HFFc6 (cell line): ENCODE data around the gene CLEC20A. TPM values are rescaled to one million over a fixed set of nuclear protein-coding genes. Genes with fewer than 3 reads are reported as not detected.
"Not testable (repeated sequence)": the region's sequence is repeated elsewhere in the genome, so short reads cannot be mapped to it uniquely, and the experiment has no call there.

Experiments
- DNase-seq: peaks from one replicate; pipeline ENCODE4 v3.0.0-alpha.2; 2018
- H3K27ac Mint-ChIP-seq: 2 replicates; pipeline ENCODE4 v1.8.0; 2020; ENCODE audit warnings: mild to moderate bottlenecking, mixed read lengths
- H3K27me3 Mint-ChIP-seq: 2 replicates; pipeline ENCODE4 v1.8.0; 2021; ENCODE audit warnings: mild to moderate bottlenecking, moderate library complexity, mixed read lengths; ENCODE audit not compliant: insufficient read depth
- H3K36me3 Mint-ChIP-seq: 2 replicates; pipeline ENCODE4 v1.8.0; 2021; ENCODE audit warnings: low read depth, mixed read lengths
- H3K4me1 Mint-ChIP-seq: 2 replicates; pipeline ENCODE4 v1.8.0; 2020; ENCODE audit warnings: low read depth, mixed read lengths
- H3K4me3 Mint-ChIP-seq: 2 replicates; pipeline ENCODE4 v1.8.0; 2020; ENCODE audit warnings: mild to moderate bottlenecking, moderate library complexity, mixed read lengths
- H3K9me3 Mint-ChIP-seq: 2 replicates; pipeline ENCODE4 v1.8.0; 2020; ENCODE audit warnings: mild to moderate bottlenecking, mixed read lengths
- CTCF ChIP-seq: fragments of 200-600 bp; sonication (generic); IDR thresholded peaks from 2 replicates; pipeline ENCODE4 v1.5.0; 2021; ENCODE audit warnings: antibody characterized with exemption, mild to moderate bottlenecking
- total RNA-seq, 6 experiments: library from RNA; stranded (reverse); fragmentation: NEBNext Ultra II Directional; extraction: Animal tissue kit (Norgen Biotek cat#: 25700); gene quantifications; 2 replicates in 1 of 6; 3 replicates in 5 of 6; pipeline ENCODE4 v1.2.3, GENCODE V29; 2021

The CLEC20A gene
- total RNA-seq, 6 experiments from 2014 or later = not detected

- Mint-ChIP-seq H3K4me3 (no peak overlapping the region), H3K4me1 (peaks cover 6% of the 10 kb centered on the region), H3K9me3 (no peaks in the 10 kb centered on the region), H3K27ac (no peak overlapping the region), H3K27me3 (peaks cover 2% of the 10 kb centered on the region), H3K36me3 (no peaks in the 10 kb centered on the region)
- TF ChIP-seq CTCF = no peak
- DNase-seq = no peak
Observed at GRCh38 chr1:178503849-178504248, 7.1 kb upstream of the CLEC20A start.

GRCh38 chr1:178503316-178503715, 6.6 kb upstream of the CLEC20A start:
- DNase-seq, H3K27ac Mint-ChIP-seq, H3K4me1 Mint-ChIP-seq, H3K4me3 Mint-ChIP-seq, H3K36me3 Mint-ChIP-seq, H3K9me3 Mint-ChIP-seq, H3K27me3 Mint-ChIP-seq: not testable (repeated sequence)

- H3K27ac Mint-ChIP-seq = no peak overlapping the region
- peaks cover 6% of the 10 kb centered on the region for H3K4me1 Mint-ChIP-seq
- H3K36me3 Mint-ChIP-seq = no peaks in the 10 kb centered on the region
- no peak for DNase-seq
- no peaks in the 10 kb centered on the region for H3K9me3 Mint-ChIP-seq
- no peak overlapping the region for H3K4me3 Mint-ChIP-seq
- peaks cover 2% of the 10 kb centered on the region for H3K27me3 Mint-ChIP-seq
- TF ChIP-seq CTCF = no peak
Observed at GRCh38 chr1:178502856-178503255, 6.1 kb upstream of the CLEC20A start.

GRCh38 chr1:178502330-178502714, 5.6 kb upstream of the CLEC20A start:
- H3K4me3 Mint-ChIP-seq = no peak overlapping the region
- no peak overlapping the region for H3K27ac Mint-ChIP-seq
- no peaks in the 10 kb centered on the region for H3K36me3 Mint-ChIP-seq
- peaks cover 2% of the 10 kb centered on the region for H3K27me3 Mint-ChIP-seq
- peaks cover 6% of the 10 kb centered on the region for H3K4me1 Mint-ChIP-seq
- DNase-seq = no peak
- TF ChIP-seq CTCF = no peak
- H3K9me3 Mint-ChIP-seq = no peaks in the 10 kb centered on the region

- Mint-ChIP-seq H3K4me1 (peaks cover 6% of the 10 kb centered on the region), H3K27ac (no peak overlapping the region), H3K36me3 (no peaks in the 10 kb centered on the region), H3K9me3 (no peaks in the 10 kb centered on the region), H3K27me3 (peaks cover under 1% of the 10 kb centered on the region), H3K4me3 (no peak overlapping the region)
- TF ChIP-seq CTCF = peak; percentile 97
- DNase-seq = peak; percentile 39
Observed at GRCh38 chr1:178501705-178502329, 5.1 kb upstream of the CLEC20A start.

- H3K27me3 Mint-ChIP-seq = no peaks in the 10 kb centered on the region; the same call in none of the 2 replicates
- no peak for DNase-seq
- no peaks in the 10 kb centered on the region for H3K9me3 Mint-ChIP-seq
- no peak for TF ChIP-seq CTCF
- no peaks in the 10 kb centered on the region for H3K36me3 Mint-ChIP-seq
- peaks cover 6% of the 10 kb centered on the region for H3K4me1 Mint-ChIP-seq
- no peak overlapping the region for H3K27ac Mint-ChIP-seq
- no peak overlapping the region for H3K4me3 Mint-ChIP-seq
Observed at GRCh38 chr1:178500936-178501554, 4.3 kb upstream of the CLEC20A start.
